HL-60 (cell line): ENCODE data around the gene PIR.

Source experiments
- DNase-seq, 2 experiments: peaks; one replicate each; pipeline ENCODE4 v3.0.0-alpha.2; 2010 to 2020; ENCODE audit warnings: low read depth in 1 of 2, low spot score in 1 of 2
- H3K27ac ChIP-seq: fragments of 250-450 bp; sonication (Bioruptor Pico); replicated peaks from 2 replicates; pipeline ENCODE4 v1.5.1; 2020; ENCODE audit warnings: mild to moderate bottlenecking, moderate library complexity
- H3K27me3 ChIP-seq: fragments of 250-450 bp; sonication (Bioruptor Pico); 2 replicates; pipeline ENCODE4 v1.5.1; 2021; ENCODE audit warnings: mild to moderate bottlenecking, moderate library complexity; ENCODE audit not compliant: insufficient read depth, poor library complexity, severe bottlenecking
- H3K4me3 ChIP-seq: replicated peaks from 2 replicates; pipeline ENCODE4 v1.5.1; 2011; ENCODE audit warnings: mild to moderate bottlenecking, control low read depth, low read length; ENCODE audit not compliant: insufficient read depth
- GABPA ChIP-seq: IDR thresholded peaks from 2 replicates; pipeline ENCODE4 v1.6.1; 2012; ENCODE audit warnings: low read depth
- POLR2AphosphoS5 ChIP-seq: IDR thresholded peaks from 2 replicates; pipeline ENCODE4 v1.6.1; 2012; ENCODE audit warnings: low read depth
- SPI1 ChIP-seq: IDR thresholded peaks from 2 replicates; pipeline ENCODE4 v1.6.1; 2012; ENCODE audit warnings: low read depth, mild to moderate bottlenecking, borderline replicate concordance
- TF ChIP-seq, protein P1 (sequence below): IDR thresholded peaks from one replicate; pipeline ENCODE4 v1.5.1; 2011; ENCODE audit warnings: low read length, control low read depth, inconsistent platforms; ENCODE audit not compliant: insufficient read depth
- TF ChIP-seq, protein P2 (sequence below): IDR thresholded peaks from 2 replicates; pipeline ENCODE4 v1.6.1; 2012; ENCODE audit warnings: low read depth; ENCODE audit not compliant: insufficient replicate concordance

The PIR gene

DNA sequence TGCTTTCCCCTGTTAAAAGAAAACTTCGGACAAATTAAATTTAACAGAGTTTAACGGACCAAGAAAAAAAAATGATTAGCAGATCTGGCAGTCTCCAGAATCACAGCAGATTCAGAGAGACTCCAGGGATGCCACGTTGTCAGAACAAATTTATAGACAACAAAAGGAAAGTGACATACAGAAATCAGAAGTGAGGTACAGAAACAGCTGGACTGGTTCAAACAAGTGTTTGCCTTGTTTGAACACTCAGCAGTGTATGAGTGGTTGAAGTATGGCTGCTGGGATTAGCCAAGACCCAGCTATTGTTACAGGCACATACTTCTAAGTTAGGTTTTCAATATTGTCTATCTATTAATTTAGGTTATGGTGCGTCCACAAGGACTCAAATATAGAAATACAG is 19.1 kb downstream of the PIR start:
- TF ChIP-seq, protein P1, sequence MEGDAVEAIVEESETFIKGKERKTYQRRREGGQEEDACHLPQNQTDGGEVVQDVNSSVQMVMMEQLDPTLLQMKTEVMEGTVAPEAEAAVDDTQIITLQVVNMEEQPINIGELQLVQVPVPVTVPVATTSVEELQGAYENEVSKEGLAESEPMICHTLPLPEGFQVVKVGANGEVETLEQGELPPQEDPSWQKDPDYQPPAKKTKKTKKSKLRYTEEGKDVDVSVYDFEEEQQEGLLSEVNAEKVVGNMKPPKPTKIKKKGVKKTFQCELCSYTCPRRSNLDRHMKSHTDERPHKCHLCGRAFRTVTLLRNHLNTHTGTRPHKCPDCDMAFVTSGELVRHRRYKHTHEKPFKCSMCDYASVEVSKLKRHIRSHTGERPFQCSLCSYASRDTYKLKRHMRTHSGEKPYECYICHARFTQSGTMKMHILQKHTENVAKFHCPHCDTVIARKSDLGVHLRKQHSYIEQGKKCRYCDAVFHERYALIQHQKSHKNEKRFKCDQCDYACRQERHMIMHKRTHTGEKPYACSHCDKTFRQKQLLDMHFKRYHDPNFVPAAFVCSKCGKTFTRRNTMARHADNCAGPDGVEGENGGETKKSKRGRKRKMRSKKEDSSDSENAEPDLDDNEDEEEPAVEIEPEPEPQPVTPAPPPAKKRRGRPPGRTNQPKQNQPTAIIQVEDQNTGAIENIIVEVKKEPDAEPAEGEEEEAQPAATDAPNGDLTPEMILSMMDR: no peak
- no peak for TF ChIP-seq POLR2AphosphoS5
- no peak for TF ChIP-seq GABPA
- no peak for TF ChIP-seq SPI1
- TF ChIP-seq, protein P2, sequence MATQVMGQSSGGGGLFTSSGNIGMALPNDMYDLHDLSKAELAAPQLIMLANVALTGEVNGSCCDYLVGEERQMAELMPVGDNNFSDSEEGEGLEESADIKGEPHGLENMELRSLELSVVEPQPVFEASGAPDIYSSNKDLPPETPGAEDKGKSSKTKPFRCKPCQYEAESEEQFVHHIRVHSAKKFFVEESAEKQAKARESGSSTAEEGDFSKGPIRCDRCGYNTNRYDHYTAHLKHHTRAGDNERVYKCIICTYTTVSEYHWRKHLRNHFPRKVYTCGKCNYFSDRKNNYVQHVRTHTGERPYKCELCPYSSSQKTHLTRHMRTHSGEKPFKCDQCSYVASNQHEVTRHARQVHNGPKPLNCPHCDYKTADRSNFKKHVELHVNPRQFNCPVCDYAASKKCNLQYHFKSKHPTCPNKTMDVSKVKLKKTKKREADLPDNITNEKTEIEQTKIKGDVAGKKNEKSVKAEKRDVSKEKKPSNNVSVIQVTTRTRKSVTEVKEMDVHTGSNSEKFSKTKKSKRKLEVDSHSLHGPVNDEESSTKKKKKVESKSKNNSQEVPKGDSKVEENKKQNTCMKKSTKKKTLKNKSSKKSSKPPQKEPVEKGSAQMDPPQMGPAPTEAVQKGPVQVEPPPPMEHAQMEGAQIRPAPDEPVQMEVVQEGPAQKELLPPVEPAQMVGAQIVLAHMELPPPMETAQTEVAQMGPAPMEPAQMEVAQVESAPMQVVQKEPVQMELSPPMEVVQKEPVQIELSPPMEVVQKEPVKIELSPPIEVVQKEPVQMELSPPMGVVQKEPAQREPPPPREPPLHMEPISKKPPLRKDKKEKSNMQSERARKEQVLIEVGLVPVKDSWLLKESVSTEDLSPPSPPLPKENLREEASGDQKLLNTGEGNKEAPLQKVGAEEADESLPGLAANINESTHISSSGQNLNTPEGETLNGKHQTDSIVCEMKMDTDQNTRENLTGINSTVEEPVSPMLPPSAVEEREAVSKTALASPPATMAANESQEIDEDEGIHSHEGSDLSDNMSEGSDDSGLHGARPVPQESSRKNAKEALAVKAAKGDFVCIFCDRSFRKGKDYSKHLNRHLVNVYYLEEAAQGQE: no peak
- Histone ChIP-seq H3K27me3 (no peaks in the 10 kb centered on the region), H3K27ac (no peak overlapping the region), H3K4me3 (no peak overlapping the region)
- no peak for DNase-seq

DNA sequence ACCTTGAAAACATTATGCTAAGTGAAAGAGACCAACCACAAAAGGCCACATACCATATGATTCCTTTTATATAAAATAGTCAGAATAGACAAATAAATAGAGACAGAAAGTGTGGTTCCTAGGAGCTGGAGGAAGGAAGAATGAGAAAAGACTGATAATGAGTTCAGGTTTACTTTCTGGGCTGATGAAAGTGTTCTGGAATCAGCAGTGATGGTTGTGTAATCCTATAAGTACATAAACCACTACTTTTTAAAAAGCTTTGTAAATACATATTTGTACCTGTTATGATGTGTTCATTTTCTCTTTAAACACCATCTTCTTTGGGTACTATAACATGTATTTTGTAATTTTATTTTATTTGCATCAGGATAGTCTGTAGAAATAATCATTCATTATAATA is 20.6 kb downstream of the PIR start:
- TF ChIP-seq, protein P1: no peak
- TF ChIP-seq, protein P2: no peak
- no peak for TF ChIP-seq POLR2AphosphoS5
- TF ChIP-seq SPI1: no peak
- no peak for TF ChIP-seq GABPA
- no peaks in the 10 kb centered on the region for H3K27me3 ChIP-seq
- H3K4me3 ChIP-seq: no peak overlapping the region
- H3K27ac ChIP-seq: no peak overlapping the region
- no peak for DNase-seq

DNA sequence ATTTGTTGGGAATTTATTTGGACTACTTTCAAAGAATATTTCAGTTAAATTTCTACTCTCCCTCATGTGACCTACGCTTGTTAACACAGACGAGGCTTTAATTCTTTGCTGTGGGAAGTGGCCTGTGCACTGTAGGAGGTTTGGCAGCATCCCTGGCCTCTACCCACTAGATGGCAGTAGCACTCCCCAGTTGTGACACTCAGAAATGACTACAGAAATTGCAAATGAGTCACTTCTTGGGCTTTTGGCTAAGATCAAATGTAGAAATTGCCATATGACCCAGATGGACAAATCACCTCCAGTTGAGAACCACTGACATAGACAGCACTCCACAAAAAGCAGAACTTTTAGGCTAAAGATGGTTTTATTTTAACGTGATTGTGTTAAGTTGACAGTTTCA is 22.1 kb downstream of the PIR start:
- H3K4me3 ChIP-seq: no peak overlapping the region
- DNase-seq: peak in 1 of 2 experiments; percentile 68
- H3K27ac ChIP-seq: no peak overlapping the region
- TF ChIP-seq GABPA (no peak), POLR2AphosphoS5 (no peak), SPI1 (no peak)
- TF ChIP-seq, protein P2: no peak
- TF ChIP-seq, protein P1: peak; percentile 54
- H3K27me3 ChIP-seq: no peaks in the 10 kb centered on the region
